HepG2 (cell line): ENCODE results near the gene SYT8. TPM values are rescaled to one million over a fixed set of nuclear protein-coding genes. Genes with fewer than 3 reads are reported as not detected.

Experiments
- HIC2 ChIP-seq: sonication (generic); formaldehyde crosslinking; IDR thresholded peaks from 2 replicates; pipeline ENCODE4 v1.9.0; 2022; ENCODE audit warnings: low read depth, missing genetic modification reagents
- SKI ChIP-seq: fragments of 450-650 bp; IDR thresholded peaks from one replicate; pipeline ENCODE4 v1.6.1; 2018; ENCODE audit warnings: mild to moderate bottlenecking; ENCODE audit not compliant: partially characterized antibody
- TIGD3 ChIP-seq: sonication (generic); formaldehyde crosslinking; IDR thresholded peaks from 2 replicates; pipeline ENCODE4 v1.5.1; 2020; ENCODE audit warnings: mild to moderate bottlenecking, missing genetic modification reagents, borderline replicate concordance
- ZNF10 ChIP-seq: sonication (generic); formaldehyde crosslinking; IDR thresholded peaks from 2 replicates; pipeline ENCODE4 v1.4.0; 2020; ENCODE audit warnings: mild to moderate bottlenecking, low read depth, missing genetic modification reagents, borderline replicate concordance
- ZNF720 ChIP-seq: sonication (generic); formaldehyde crosslinking; IDR thresholded peaks from 2 replicates; pipeline ENCODE4 v1.4.0; 2020; ENCODE audit warnings: missing genetic modification reagents
- ZNF724P ChIP-seq: sonication (generic); formaldehyde crosslinking; IDR thresholded peaks from 2 replicates; pipeline ENCODE4 v1.8.0; 2022; ENCODE audit warnings: missing genetic modification reagents, borderline replicate concordance
- ZNF773 ChIP-seq: sonication (generic); formaldehyde crosslinking; IDR thresholded peaks from 2 replicates; pipeline ENCODE4 v1.4.0; 2020; ENCODE audit warnings: missing genetic modification reagents, borderline replicate concordance
- polyA plus RNA-seq, 8 experiments: library from polyadenylated mRNA; depleted of rRNA in 3 of 8; stranded (reverse) in 7 of 8; unstranded in 1 of 8; fragments of >200 nt; fragmentation: Illumina TruSeq in 4 of 8; extraction: Trizol in 4 of 8; gene quantifications; 2 replicates each; pipeline versions ENCODE4 v1.2.1 to v1.2.3, GENCODE V29; 2011 to 2016; ENCODE audit warnings: low read depth in 4 of 8, missing spikeins in 1 of 8, mixed read lengths in 1 of 8; ENCODE audit not compliant: insufficient read depth in 1 of 8
- total RNA-seq, 5 experiments: library from RNA; depleted of rRNA; stranded (reverse); fragments of >200 nt; fragmentation: Illumina TruSeq; extraction: Trizol; gene quantifications; 2 replicates each; pipeline ENCODE4 v1.2.3, GENCODE V29; 2016; ENCODE audit warnings: low read depth in 1 of 5
- TF ChIP-seq, protein P1 (sequence below): sonication (generic); formaldehyde crosslinking; IDR thresholded peaks from 2 replicates; pipeline ENCODE4 v1.5.0; 2020; ENCODE audit warnings: mild to moderate bottlenecking, missing genetic modification reagents

SYT8 gene
- total and polyA plus RNA-seq, 2 of the 13 experiments (the other 11 are each of a cell fraction or from before 2014, with no cell fraction given): 0.60 to 2.3 TPM

DNA sequence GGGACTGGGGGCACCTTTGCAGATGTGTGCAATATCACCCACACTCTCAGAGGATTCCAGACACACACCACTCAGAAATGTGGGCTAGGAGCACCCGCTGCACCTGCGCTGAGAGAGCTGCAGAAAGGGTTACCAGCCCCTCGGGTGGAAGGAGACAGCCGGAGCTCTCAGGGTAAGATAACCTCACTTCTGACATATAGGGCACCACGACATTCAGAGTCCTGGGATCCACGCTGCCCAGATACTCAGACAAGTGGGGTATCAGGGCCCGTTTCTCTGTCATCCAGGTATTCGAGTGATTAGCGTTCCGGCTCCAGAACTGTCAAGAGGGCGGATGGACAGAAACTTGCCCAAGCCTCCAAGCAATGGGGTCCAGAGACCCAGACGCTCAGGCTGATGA lies 6.2 kb upstream of the SYT8 start (continued):
- TF ChIP-seq, protein P1, sequence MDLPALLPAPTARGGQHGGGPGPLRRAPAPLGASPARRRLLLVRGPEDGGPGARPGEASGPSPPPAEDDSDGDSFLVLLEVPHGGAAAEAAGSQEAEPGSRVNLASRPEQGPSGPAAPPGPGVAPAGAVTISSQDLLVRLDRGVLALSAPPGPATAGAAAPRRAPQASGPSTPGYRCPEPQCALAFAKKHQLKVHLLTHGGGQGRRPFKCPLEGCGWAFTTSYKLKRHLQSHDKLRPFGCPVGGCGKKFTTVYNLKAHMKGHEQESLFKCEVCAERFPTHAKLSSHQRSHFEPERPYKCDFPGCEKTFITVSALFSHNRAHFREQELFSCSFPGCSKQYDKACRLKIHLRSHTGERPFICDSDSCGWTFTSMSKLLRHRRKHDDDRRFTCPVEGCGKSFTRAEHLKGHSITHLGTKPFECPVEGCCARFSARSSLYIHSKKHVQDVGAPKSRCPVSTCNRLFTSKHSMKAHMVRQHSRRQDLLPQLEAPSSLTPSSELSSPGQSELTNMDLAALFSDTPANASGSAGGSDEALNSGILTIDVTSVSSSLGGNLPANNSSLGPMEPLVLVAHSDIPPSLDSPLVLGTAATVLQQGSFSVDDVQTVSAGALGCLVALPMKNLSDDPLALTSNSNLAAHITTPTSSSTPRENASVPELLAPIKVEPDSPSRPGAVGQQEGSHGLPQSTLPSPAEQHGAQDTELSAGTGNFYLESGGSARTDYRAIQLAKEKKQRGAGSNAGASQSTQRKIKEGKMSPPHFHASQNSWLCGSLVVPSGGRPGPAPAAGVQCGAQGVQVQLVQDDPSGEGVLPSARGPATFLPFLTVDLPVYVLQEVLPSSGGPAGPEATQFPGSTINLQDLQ (CRISPR knock-in tag): no peak
- TF ChIP-seq TIGD3 (CRISPR knock-in tag) (no peak), HIC2 (CRISPR knock-in tag) (no peak), ZNF773 (CRISPR knock-in tag) (no peak), ZNF10 (CRISPR knock-in tag) (no peak), SKI (no peak), ZNF720 (no peak), ZNF724P (no peak)
